ENCODE data around the gene TLR4.

DNA sequence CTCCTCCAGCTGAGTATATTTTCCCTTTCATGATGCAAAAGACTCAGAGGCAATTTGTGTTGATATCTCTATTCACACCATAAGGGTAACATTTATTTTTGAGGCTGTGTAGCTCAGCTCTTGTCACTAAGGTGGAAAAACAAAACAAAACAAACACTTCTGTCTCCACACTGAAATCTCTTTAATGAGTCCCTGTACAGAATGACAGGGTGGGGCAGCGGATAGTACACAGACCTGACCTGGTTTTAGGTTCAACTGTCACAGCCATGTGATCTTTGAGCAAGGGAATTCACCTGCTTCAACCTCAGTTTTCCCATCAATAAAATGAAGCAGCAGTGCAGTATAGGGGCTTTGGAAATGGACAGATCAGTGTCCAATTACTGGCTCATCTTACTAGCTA lies 29.3 kb downstream of the TLR4 start:
- TF ChIP-seq, protein P1, sequence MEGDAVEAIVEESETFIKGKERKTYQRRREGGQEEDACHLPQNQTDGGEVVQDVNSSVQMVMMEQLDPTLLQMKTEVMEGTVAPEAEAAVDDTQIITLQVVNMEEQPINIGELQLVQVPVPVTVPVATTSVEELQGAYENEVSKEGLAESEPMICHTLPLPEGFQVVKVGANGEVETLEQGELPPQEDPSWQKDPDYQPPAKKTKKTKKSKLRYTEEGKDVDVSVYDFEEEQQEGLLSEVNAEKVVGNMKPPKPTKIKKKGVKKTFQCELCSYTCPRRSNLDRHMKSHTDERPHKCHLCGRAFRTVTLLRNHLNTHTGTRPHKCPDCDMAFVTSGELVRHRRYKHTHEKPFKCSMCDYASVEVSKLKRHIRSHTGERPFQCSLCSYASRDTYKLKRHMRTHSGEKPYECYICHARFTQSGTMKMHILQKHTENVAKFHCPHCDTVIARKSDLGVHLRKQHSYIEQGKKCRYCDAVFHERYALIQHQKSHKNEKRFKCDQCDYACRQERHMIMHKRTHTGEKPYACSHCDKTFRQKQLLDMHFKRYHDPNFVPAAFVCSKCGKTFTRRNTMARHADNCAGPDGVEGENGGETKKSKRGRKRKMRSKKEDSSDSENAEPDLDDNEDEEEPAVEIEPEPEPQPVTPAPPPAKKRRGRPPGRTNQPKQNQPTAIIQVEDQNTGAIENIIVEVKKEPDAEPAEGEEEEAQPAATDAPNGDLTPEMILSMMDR (IDR thresholded peaks at IDR 0.05), result no peak
- TF ChIP-seq POLR2A (IDR thresholded peaks at IDR 0.05), result no peak
